ENCODE data around the gene MRPS6.

The MRPS6 gene

GRCh38 chr21:34071683-34072082, 1.7 kb upstream of the MRPS6 start:
- H3K4me3 ChIP-seq (ENCODE audit: low read depth, low read length), result no peak overlapping the region
- no peak for DNase-seq (ENCODE audit: low read depth)
- TF ChIP-seq CTCF (conservative IDR thresholded peaks at IDR 0.05; ENCODE audit: low read depth, low read length), result no peak

- DNase-seq (ENCODE audit: low read depth), result no peak
- peak overlapping the region; percentile 57 for H3K4me3 ChIP-seq (ENCODE audit: low read depth, low read length)
- no peak for TF ChIP-seq CTCF (conservative IDR thresholded peaks at IDR 0.05; ENCODE audit: low read depth, low read length)
These were observed 990 bp upstream of the MRPS6 start for GRCh38 chr21:34072145-34073031.

GRCh38 chr21:34073749-34074282, 438 bp downstream of the MRPS6 start:
- DNase-seq (ENCODE audit: low read depth), result no peak
- no peak for TF ChIP-seq CTCF (conservative IDR thresholded peaks at IDR 0.05; ENCODE audit: low read depth, low read length)

GRCh38 chr21:34074283-34075090, 1.1 kb downstream of the MRPS6 start:
- peak overlapping the region; percentile 84 for H3K4me3 ChIP-seq (ENCODE audit: low read depth, low read length)
- no peak for DNase-seq (ENCODE audit: low read depth)
- no peak for TF ChIP-seq CTCF (conservative IDR thresholded peaks at IDR 0.05; ENCODE audit: low read depth, low read length)

More at GRCh38 chr21:34073749-34074282, 438 bp downstream of the MRPS6 start:
- peak overlapping the region; percentile 84 for H3K4me3 ChIP-seq (ENCODE audit: low read depth, low read length)

GRCh38 chr21:34075091-34075425, 1.7 kb downstream of the MRPS6 start:
- no peak for TF ChIP-seq CTCF (conservative IDR thresholded peaks at IDR 0.05; ENCODE audit: low read depth, low read length)

GRCh38 chr21:34075760-34076660, 2.6 kb downstream of the MRPS6 start:
- DNase-seq (ENCODE audit: low read depth), result peak; percentile 46
- H3K4me3 ChIP-seq (ENCODE audit: low read depth, low read length), result no peak overlapping the region
- no peak for TF ChIP-seq CTCF (conservative IDR thresholded peaks at IDR 0.05; ENCODE audit: low read depth, low read length)

More at GRCh38 chr21:34075091-34075425, 1.7 kb downstream of the MRPS6 start:
- DNase-seq (ENCODE audit: low read depth), result no peak
- peak overlapping the region; percentile 84 for H3K4me3 ChIP-seq (ENCODE audit: low read depth, low read length)

Data from choroid plexus epithelial cell (primary cell).